ENCODE results near the gene ATP6V1A. TPM values are rescaled to one million over a fixed set of nuclear protein-coding genes. Genes with fewer than 3 reads are reported as not detected.

Gene ATP6V1A
- total and polyA plus RNA-seq, 2 of the 13 experiments (the other 11 are each of a cell fraction or from before 2014, with no cell fraction given) = 23.4 to 95.1 TPM

GRCh38 chr3:113707835-113708234 is 39.0 kb upstream of the ATP6V1A start:
- no peaks in the 10 kb centered on the region for H4K20me1 ChIP-seq (ENCODE audit: insufficient read depth, low read length)
- H2AFZ ChIP-seq (ENCODE audit: low read length) = no peak overlapping the region
- no peaks in the 10 kb centered on the region for H3K79me2 ChIP-seq (ENCODE audit: insufficient read depth, low read length)
- FAIRE-seq (no peak), DNase-seq (ENCODE audit: low spot score) (no peak), ATAC-seq (no peak)
- H3K36me3 ChIP-seq (replicated peaks in 1 of 2; ENCODE audit: control insufficient read depth in 1 of 2, insufficient read depth in 2 of 2, low read length in 2 of 2) = no peaks in the 10 kb centered on the region
- no peak overlapping the region for H3K27ac ChIP-seq (ENCODE audit: extremely low read length, insufficient read depth, low read length)
- no peaks in the 10 kb centered on the region for H3K27me3 ChIP-seq (ENCODE audit: control insufficient read depth in 1 of 2, insufficient read depth in 2 of 2, low read length in 2 of 2)
- in situ Hi-C loops (cut with HindIII; ENCODE audit: extremely low pct_ligation_motif_present, low pct_unique_long_range_greater_than_20kb) = no loop called here
- CTCF ChIA-PET (ENCODE audit: low intra/inter-chr PET ratio, low total read pairs) = no interaction called here
- no peak overlapping the region for H3K9ac ChIP-seq (ENCODE audit: insufficient read depth, low read depth, low read length)
- H3K4me2 ChIP-seq (ENCODE audit: low read depth, low read length) = no peak overlapping the region
- POLR2A ChIA-PET = no interaction called here
- H3K9me3 ChIP-seq (ENCODE audit: low read length) = no peaks in the 10 kb centered on the region
- intact Hi-C loops (cut with micrococcal nuclease; ENCODE audit: unreplicated experiment) = no loop called here
- no peak overlapping the region for H3K4me3 ChIP-seq (replicated peaks in 1 of 3; ENCODE audit: insufficient read depth in 1 of 3, low read depth in 2 of 3, low read length in 3 of 3)
- BruUV-seq (replicated peaks) = no TSS peak
- H3K4me1 ChIP-seq (ENCODE audit: insufficient read depth, low read length) = peaks cover 14% of the 10 kb centered on the region; the same call in 1 of the 2 replicates
- WGBS (ENCODE audit: low lambda C conversion rate) = 26% methylated on average over 4 of the region's 4 CpGs
- TF ChIP-seq ZNF280D (CRISPR knock-in tag; IDR thresholded peaks at IDR 0.05) (no peak), NFATC3 (CRISPR knock-in tag; IDR thresholded peaks at IDR 0.05) (no peak), HCFC1 (IDR thresholded peaks at IDR 0.05; ENCODE audit: low read depth, low read length) (no peak), ZNF563 (CRISPR knock-in tag; IDR thresholded peaks at IDR 0.05) (no peak), ZNF776 (CRISPR knock-in tag; IDR thresholded peaks at IDR 0.05) (no peak), HNRNPK (IDR thresholded peaks at IDR 0.05; ENCODE audit: low read depth, low read length, poor library complexity, severe bottlenecking) (no peak), CENPBD1 (CRISPR knock-in tag; IDR thresholded peaks at IDR 0.05; ENCODE audit: borderline replicate concordance, low read depth) (no peak), ZNF501 (CRISPR knock-in tag; IDR thresholded peaks at IDR 0.05) (no peak), ZNF543 (CRISPR knock-in tag; IDR thresholded peaks at IDR 0.05) (no peak), ISL2 (CRISPR knock-in tag; IDR thresholded peaks at IDR 0.05) (no peak), CENPX (CRISPR knock-in tag; IDR thresholded peaks at IDR 0.05) (no peak), MXD4 (CRISPR knock-in tag; IDR thresholded peaks at IDR 0.05) (no peak), IRX3 (CRISPR knock-in tag; IDR thresholded peaks at IDR 0.05; ENCODE audit: borderline replicate concordance, low read depth) (no peak), LBX2 (CRISPR knock-in tag; IDR thresholded peaks at IDR 0.05; ENCODE audit: borderline replicate concordance) (no peak), GFI1 (CRISPR knock-in tag; IDR thresholded peaks at IDR 0.05; ENCODE audit: borderline replicate concordance) (no peak)
- TF ChIP-seq, protein P1, sequence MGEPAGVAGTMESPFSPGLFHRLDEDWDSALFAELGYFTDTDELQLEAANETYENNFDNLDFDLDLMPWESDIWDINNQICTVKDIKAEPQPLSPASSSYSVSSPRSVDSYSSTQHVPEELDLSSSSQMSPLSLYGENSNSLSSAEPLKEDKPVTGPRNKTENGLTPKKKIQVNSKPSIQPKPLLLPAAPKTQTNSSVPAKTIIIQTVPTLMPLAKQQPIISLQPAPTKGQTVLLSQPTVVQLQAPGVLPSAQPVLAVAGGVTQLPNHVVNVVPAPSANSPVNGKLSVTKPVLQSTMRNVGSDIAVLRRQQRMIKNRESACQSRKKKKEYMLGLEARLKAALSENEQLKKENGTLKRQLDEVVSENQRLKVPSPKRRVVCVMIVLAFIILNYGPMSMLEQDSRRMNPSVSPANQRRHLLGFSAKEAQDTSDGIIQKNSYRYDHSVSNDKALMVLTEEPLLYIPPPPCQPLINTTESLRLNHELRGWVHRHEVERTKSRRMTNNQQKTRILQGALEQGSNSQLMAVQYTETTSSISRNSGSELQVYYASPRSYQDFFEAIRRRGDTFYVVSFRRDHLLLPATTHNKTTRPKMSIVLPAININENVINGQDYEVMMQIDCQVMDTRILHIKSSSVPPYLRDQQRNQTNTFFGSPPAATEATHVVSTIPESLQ (CRISPR knock-in tag; conservative IDR thresholded peaks at IDR 0.05) = no peak
- TF ChIP-seq, protein P2, sequence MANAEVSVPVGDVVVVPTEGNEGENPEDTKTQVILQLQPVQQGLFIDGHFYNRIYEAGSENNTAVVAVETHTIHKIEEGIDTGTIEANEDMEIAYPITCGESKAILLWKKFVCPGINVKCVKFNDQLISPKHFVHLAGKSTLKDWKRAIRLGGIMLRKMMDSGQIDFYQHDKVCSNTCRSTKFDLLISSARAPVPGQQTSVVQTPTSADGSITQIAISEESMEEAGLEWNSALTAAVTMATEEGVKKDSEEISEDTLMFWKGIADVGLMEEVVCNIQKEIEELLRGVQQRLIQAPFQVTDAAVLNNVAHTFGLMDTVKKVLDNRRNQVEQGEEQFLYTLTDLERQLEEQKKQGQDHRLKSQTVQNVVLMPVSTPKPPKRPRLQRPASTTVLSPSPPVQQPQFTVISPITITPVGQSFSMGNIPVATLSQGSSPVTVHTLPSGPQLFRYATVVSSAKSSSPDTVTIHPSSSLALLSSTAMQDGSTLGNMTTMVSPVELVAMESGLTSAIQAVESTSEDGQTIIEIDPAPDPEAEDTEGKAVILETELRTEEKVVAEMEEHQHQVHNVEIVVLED (CRISPR knock-in tag; IDR thresholded peaks at IDR 0.05; ENCODE audit: borderline replicate concordance) = no peak
